ENCODE measurements around the gene BNIP5.

DNA sequence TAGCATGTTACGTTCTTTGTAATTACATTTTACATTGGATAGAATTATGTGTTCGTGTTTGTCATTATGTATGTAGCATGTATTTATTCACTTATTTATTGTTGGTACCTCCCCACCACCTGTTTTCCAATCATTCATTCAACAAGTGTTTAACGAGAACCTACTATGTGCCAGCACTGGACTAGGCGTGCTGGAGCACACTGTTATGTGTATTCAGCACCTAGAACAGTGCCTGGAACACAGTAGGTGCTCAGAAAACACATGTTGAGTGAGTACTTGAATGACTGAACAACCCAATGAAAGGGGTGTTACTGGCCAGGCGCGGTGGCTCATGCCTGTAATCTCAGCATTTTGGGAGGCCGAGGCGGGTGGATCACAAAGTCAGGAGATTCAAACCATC, 39.5 kb upstream of the BNIP5 start:
- TF ChIP-seq, protein P1, sequence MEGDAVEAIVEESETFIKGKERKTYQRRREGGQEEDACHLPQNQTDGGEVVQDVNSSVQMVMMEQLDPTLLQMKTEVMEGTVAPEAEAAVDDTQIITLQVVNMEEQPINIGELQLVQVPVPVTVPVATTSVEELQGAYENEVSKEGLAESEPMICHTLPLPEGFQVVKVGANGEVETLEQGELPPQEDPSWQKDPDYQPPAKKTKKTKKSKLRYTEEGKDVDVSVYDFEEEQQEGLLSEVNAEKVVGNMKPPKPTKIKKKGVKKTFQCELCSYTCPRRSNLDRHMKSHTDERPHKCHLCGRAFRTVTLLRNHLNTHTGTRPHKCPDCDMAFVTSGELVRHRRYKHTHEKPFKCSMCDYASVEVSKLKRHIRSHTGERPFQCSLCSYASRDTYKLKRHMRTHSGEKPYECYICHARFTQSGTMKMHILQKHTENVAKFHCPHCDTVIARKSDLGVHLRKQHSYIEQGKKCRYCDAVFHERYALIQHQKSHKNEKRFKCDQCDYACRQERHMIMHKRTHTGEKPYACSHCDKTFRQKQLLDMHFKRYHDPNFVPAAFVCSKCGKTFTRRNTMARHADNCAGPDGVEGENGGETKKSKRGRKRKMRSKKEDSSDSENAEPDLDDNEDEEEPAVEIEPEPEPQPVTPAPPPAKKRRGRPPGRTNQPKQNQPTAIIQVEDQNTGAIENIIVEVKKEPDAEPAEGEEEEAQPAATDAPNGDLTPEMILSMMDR (conservative IDR thresholded peaks at IDR 0.05): no peak
- no peak for TF ChIP-seq ZFX (IDR thresholded peaks at IDR 0.05)
